Kidney tubule cell (primary cell): ENCODE results near the gene PRR22.
A peak's percentile ranks its signal among the peaks of the same experiment; 100 is the strongest.
"Not testable (repeated sequence)": the region's sequence is repeated elsewhere in the genome, so short reads cannot be mapped to it uniquely, and the experiment has no call there.

Experiments used
- DNase-seq: peaks from one replicate; pipeline ENCODE4 v3.0.0-alpha.2; 2018; ENCODE audit warnings: low spot score

Gene PRR22

DNA sequence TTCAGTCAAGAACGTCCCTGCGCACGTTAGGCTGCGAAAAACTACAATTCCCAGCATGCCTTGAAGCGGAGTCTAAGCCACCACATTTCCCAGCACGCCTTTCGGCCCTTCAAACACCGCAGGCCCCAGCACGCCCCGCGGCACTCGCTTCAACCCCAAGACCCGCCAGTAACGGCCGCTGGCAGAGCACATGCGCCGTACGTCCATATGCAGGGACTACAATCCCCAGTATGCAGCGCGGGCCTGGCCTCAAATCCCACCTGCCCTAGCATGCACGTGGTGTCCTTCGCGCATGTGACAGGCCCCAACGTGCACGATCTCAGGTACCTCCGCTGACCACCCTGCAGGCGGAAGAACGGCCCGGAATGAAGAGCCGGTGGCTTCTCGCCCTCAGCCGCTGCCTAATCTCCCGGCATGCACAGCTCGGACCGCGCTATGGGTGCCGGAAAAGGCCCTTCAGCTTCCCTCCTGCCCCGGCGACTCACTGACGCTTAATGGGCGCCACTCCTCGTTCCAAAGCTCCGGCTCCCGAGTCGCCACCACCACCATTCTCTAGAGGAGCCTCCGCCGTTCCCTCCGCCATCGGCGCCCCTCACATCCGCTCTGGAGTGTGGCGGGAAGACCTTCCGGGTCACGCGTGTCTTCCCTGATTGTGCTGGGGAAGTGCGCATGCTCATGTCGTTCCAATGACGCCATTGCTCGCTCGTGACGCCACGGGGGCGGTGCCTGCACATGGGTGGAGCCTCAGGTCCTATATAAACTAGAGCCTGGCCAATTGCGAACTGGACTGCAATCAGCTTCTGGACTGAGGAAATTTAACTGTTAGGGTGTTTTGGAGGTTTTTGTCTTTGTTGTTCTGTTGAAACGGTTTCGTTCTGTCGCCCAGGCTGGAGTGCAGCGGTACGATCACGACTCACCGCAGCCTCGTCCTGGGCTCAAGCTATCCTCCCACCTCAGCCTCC is 6.3 kb upstream of the PRR22 start, which contains the start of gene DUS3L:
Gene DUS3L, minus strand, starts transcription at position 605 of the 962 bp plus-strand sequence. Its CDS starts 22 bp downstream, at position 583.
- DNase-seq, result peak; percentile 98

- no peak for DNase-seq
Observed at GRCh38 chr19:5789886-5790558, 5.5 kb upstream of the PRR22 start.

- no peak for DNase-seq
Observed at GRCh38 chr19:5789351-5789761, 4.8 kb upstream of the PRR22 start.

DNA sequence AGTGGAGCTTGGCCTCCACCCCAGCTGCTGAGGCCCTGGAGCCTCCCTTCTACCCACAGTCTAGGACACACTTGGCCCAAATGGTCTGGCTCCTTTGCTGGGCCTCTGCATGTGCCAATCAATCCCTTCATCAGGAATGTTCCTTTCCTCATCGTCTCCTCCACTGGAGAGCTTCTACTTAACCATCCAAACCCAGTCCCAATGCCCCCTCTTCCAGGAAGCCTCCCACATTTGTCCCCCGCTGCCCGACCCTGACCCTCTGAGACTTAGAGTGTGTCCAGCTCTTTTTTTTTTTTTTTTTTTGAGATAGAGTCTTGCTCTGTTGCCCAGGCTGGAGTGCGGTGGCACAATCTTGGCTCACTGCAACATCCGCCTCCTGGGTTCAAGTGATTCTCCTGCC is 3.9 kb upstream of the PRR22 start:
- DNase-seq, result no peak

DNA sequence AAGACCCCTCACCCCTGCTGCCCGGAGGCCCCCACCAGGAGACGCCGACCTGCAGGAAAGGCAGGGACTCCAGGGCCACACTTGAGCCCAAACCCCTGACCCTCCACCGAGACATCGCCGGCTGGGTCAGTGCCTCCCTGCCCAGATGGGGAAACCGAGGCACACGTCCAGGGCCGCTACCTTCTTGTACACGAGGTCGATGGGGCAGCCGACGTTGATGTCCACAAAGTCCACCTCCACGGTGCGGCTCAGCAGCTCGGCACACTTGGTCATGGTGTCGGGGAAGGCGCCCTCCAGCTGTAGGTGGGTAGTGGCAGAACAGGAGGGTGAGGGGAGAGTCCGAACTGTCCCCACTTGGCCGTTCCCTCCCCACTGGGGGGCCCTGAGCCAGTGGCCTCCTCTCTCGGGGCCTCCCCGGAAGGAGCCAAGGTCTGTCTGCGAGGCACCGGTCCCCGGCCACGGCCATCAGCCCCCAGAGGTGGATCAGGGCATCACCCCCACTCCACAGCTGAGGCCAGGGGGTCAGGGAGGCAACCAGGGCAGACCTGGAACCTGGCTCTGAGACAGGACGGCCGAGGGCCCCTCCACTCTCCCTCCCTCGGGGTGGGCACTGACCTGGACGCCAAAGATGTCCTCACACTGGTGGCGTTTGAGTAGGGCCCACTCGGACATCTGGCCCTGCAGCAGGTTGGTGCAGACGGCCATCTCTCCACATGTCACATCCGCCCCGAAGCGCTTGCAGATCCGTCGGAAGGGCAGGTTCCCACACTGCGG is 3.0 kb upstream of the PRR22 start:
- no peak for DNase-seq

DNA sequence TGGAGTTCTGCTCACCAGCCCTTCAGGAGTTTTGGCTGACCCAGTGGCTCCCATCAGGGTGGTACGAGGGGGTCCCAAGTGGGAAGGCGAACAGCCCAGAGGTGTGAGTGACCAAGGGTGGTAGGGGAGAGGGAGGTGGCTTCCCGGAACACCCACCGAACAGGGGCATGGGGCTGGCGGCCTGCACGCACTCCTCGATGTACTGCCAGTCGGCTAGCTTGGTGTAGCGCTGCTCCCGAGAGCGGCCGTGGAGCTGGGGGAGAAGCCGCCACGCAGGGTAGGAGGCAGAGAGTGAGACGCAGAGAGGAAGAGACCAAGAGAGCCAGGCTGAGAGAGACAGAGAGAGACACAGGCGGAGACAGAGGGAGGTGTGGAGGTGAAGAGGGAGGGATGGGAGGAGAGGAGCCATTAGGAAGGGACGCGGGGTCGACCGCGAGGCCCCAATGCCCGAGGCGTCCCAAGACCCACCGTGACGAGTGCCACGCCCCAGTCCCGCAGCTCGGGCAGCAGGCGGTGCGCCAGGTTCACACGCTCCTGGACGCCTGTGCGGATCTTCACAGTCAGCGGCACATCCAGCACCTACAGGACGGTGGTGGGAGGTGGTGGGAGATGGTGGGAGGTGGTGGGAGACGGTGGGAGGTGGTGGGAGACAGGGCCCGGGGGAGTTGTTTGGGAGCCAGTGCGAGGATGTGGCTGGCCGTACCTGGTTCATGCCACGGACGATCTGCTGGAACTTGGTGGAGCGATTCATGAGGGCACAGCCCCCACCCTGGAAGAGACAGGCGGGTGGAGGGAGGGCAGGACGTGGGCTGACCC is 2.3 kb upstream of the PRR22 start:
- no peak for DNase-seq

DNA sequence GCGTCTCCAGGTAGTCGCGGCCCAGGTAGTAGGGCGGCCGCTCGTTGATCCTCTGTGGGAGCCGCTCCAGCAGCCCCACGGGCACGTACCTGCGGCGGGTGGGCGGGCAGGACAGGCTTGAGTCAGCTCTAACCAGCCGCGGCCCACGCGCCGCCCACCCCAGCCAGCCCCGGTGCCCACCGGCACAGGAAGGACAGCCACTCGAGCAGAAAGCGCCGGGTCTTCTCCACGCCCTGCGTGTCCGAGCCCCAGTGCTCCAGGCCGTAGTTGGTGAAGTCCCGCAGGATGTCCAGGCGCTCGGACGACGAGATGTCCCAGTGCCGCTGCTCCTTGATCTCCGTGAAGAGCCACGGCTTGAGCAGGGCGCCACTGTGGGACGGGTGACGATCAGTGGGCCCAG is 877 bp upstream of the PRR22 start:
- DNase-seq, result no peak

DNA sequence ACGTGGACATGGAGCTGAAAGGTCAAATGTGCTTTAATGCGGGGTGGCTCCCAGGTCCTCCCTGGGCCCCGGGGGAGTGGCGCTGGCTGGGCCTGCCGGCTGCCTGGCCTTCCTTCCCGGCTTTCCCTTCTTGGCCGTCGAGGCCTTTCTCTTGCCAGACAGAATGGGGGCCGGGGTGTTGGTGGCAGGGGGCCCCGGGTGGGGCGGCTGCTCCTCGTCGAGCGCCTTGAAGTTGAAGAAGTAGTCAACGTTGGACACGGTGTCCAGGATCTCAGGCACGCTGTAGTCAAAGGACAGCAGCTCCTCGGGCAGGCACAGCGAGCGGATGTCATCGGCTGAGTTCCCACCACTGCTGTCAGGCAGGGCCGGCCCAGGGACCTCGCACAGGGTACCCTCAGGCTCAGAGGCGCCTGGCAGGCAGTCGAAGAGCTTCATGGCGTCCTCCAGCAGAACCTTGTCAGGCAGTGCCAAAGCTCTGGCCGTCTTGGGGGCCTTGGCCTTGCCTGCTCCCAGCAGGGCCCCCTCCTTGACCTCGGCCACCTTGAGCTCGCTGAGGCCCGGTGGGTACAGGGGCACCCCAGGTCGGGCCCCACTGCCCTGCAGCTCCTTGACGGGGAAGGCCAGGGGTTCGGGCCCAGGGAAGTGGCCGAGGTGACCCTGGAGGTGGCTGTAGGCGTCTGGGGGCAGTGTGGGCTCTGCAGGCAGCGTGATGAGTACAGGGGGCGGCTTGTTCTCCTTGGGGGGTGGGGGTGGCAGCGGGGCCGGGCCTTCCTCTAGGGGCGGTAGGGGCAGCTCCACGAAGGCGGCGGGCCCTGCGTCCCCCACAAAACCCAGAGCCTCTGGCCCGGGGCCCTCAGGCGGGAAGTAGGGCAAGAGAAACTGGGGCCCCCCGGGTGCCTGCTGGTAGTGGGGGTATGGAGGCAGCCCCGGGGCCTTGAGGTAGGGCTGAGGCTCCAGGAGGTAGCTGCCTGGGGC is 1.3 kb downstream of the PRR22 start:
- no peak for DNase-seq

DNA sequence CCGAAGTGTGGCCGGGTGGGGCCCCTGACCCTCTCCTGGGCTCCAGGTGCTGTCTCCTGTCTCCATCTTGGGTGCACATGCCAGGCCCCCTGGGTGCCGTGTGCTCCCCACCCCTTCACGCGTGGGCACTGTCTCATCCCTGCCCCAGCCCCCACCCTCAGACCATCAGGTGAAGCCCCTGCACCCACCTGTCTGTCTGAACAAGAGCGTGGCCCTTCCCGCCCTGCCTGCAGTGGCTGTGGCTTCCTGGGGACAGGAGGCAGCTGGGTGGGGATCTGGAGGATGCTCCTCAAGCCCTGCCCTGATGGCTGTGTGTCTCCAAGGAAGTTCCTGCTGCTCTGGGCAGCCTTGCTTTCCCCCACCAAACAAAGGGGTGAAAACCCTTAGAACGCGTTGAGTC is 2.2 kb downstream of the PRR22 start:
- no peak for DNase-seq

DNA sequence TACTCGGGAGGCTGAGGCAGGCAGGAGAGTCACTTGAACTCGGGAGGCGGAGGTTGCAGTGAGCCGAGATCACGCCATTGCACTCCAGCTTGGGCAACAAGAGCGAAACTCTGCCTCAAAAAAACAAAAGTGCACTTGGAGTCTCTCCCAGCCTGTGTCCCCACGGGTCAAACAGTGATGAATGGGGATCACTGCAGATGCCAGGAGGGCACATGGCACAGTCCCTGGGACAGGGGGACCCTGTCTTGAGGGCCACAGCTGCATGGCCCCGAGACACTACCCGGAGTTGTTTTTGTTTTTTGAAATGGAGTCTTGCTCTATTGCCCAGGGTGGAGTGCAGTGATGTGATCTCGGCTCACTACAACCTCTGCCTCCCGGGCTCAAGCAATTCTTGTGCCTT is 3.6 kb downstream of the PRR22 start:
- DNase-seq, result not testable (repeated sequence)

DNA sequence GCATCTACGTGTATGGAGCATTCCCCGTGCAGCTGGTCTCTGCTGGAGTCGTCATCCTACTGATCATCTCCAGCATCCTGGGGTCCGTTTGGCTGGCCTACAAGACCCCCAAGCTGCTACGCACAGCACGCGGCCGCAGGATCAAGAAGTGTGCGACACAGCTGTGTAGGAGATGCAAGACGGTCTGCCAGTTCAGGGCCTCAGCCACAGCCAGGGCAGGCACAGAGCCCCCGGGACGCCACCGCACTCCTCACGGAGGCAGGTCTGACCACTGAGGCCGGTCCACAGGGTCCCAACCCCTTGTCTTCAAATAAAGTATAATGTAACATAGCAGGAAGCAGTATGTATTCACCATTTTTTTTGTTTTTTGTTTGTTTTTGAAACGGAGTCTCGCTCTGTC is 6.1 kb downstream of the PRR22 start:
- no peak for DNase-seq

- peak; percentile 19 for DNase-seq
Observed at GRCh38 chr19:5775668-5776309, 8.8 kb downstream of the PRR22 start.

GRCh38 chr19:5774921-5775320 is 9.6 kb downstream of the PRR22 start:
- DNase-seq, result no peak

DNA sequence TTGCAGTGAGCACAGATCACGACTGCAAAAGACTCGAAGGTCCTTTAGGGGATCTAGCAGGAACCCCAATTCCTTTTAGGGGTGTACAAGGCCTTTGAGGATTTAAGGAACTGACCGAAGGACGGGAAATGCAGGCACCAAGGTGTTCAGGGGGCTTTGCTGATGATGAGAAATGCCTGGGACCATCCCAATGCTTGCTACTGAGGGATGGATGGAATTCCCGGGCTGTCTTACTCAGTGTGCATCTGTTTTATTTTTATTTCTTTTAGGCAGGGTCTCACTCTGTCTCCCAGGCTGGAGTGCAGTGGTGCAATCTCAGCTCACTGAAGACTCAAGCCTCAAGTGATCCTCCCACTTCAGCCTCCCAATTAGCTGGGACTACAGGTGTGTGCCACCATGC is 11.3 kb downstream of the PRR22 start:
- DNase-seq, result no peak

GRCh38 chr19:5772416-5772815 is 12.1 kb downstream of the PRR22 start:
- no peak for DNase-seq

- no peak for DNase-seq
Observed at GRCh38 chr19:5767949-5768348, 16.6 kb downstream of the PRR22 start.

- no peak for DNase-seq
Observed at GRCh38 chr19:5765220-5765619, 19.3 kb downstream of the PRR22 start.

- DNase-seq, result no peak
Observed at GRCh38 chr19:5762608-5763217, 21.8 kb downstream of the PRR22 start.

- DNase-seq, result no peak
Observed at GRCh38 chr19:5753743-5754142, 30.8 kb downstream of the PRR22 start.
